ENCODE measurements around the gene SLC10A7. TPM values are rescaled to one million over a fixed set of nuclear protein-coding genes. Genes with fewer than 3 reads are reported as not detected.

The SLC10A7 gene
- total and polyA plus RNA-seq, 7 experiments from 2014 or later: 7.9 to 26.8 (median 15.0) TPM

DNA sequence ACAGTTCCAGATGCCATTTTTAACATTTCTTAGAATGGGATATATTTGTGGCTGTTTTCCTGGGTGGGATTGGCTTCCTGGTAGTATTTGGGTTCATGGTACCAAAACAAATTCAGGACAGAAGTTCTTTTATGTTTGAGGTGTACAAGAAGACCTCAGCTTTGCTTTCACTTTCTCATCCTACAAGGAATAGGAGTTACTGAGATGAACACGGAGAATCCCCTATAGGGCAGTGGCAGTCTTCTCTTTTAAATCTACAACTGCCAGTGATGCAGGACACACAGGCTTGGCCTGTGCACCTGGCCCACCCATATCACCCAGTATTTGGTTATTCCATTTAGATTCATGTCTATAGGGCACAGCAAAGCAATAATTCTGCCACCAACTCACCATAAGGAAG is 35.2 kb downstream of the SLC10A7 start:
- peak; percentile 20 for ATAC-seq
- Histone ChIP-seq H3K27ac (ENCODE audit: low read depth, low read length) (no peak overlapping the region), H3K27me3 (ENCODE audit: control insufficient read depth in 2 of 2, insufficient read depth in 2 of 2, low read length in 2 of 2) (no peaks in the 10 kb centered on the region), H3K4me1 (ENCODE audit: control insufficient read depth in 2 of 2, insufficient read depth in 2 of 2, low read length in 2 of 2) (peaks cover 0 to 5% of the 10 kb centered on the region in 2 donors), H3K9me3 (ENCODE audit: control insufficient read depth in 2 of 3, low read length in 3 of 3) (peaks cover 0 to 3% (median 0%) of the 10 kb centered on the region in 3 experiments), H3K36me3 (ENCODE audit: control insufficient read depth in 2 of 3, insufficient read depth in 3 of 3, low read length in 3 of 3) (no peaks in the 10 kb centered on the region), H3K4me3 (ENCODE audit: low read length) (no peak overlapping the region)
- ChIA-PET CTCF (interaction anchor here (0.6 kb wide), 1 partner anchor 10 kb away, joined by 3 read pairs; no protein-coding TSS in a partner anchor), POLR2A (no interaction called here)
- Mint-ChIP-seq H3K9me3 (peaks cover 7 to 36% (median 24%) of the 10 kb centered on the region in 11 donors), H3K27ac (peak overlapping the region in 2 of 9 donors; percentile 2 to 40), H3K36me3 (peaks cover 11 to 68% (median 65%) of the 10 kb centered on the region in 5 donors), H3K4me1 (peaks cover 12 to 52% (median 36%) of the 10 kb centered on the region in 7 donors), H3K27me3 (no peaks in the 10 kb centered on the region), H3K4me3 (peak overlapping the region in 3 of 10 donors; percentile 11 to 39 (median 14))
- DNase-seq: no peak
- intact Hi-C loops (cut with micrococcal nuclease): no loop called here

DNA sequence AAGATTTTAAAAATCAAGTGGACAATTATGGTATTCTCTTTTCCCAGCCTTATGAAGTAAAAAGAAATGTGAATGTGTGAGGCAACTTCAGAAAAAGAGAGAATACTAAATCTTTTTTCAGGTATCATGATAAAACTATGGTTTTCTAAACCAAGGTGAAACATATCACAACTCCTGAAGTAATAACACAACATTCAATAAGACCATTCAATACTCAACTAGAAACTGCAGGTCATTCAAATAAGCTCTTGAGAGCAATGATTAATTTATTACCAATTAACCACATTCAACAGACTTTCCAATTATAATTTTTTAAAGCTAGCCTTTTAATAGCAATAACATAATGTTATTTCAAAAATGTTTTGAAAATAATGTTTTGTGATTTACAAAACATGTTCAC is 35.8 kb downstream of the SLC10A7 start:
- no peaks in the 10 kb centered on the region for H3K27me3 Mint-ChIP-seq
- Histone ChIP-seq H3K9me3 (ENCODE audit: control insufficient read depth in 2 of 3, low read length in 3 of 3) (peaks cover 0 to 3% (median 0%) of the 10 kb centered on the region in 3 experiments), H3K4me1 (ENCODE audit: control insufficient read depth in 2 of 2, insufficient read depth in 2 of 2, low read length in 2 of 2) (peaks cover 0 to 5% of the 10 kb centered on the region in 2 donors), H3K27me3 (ENCODE audit: control insufficient read depth in 2 of 2, insufficient read depth in 2 of 2, low read length in 2 of 2) (no peaks in the 10 kb centered on the region), H3K4me3 (ENCODE audit: low read length) (no peak overlapping the region), H3K27ac (ENCODE audit: low read depth, low read length) (no peak overlapping the region), H3K36me3 (ENCODE audit: control insufficient read depth in 2 of 3, insufficient read depth in 3 of 3, low read length in 3 of 3) (no peaks in the 10 kb centered on the region)
- peaks cover 7 to 38% (median 23%) of the 10 kb centered on the region in 11 donors for H3K9me3 Mint-ChIP-seq
- H3K27ac Mint-ChIP-seq: no peak overlapping the region
- ChIA-PET CTCF (interaction anchor here (0.6 kb wide), 1 partner anchor 9 kb away, joined by 3 read pairs; no protein-coding TSS in a partner anchor), POLR2A (no interaction called here)
- ATAC-seq (no peak), DNase-seq (no peak)
- H3K36me3 Mint-ChIP-seq: peaks cover 11 to 68% (median 61%) of the 10 kb centered on the region in 5 donors
- peaks cover 12 to 46% (median 31%) of the 10 kb centered on the region in 7 donors for H3K4me1 Mint-ChIP-seq
- intact Hi-C loops (cut with micrococcal nuclease): no loop called here
- H3K4me3 Mint-ChIP-seq: no peak overlapping the region

DNA sequence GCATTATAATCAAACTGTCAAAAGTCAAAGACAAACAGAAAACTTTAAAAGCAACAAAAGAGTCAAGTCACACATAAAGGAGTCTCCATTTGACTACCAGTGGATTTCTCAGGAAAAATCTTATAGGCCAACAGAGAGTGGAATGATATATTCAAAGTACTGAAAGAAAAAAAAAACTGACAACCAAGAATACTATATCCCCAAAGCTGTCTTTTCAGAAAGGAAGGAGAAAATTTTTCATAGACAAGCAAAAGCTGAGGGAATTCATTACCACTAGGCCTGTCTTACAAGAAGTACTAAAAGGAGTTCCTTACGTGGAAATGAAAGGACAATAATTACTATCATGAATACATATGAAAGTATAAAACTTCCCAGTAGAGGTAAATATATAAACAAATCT is 39.0 kb downstream of the SLC10A7 start:
- H3K4me1 ChIP-seq (ENCODE audit: control insufficient read depth in 2 of 2, insufficient read depth in 2 of 2, low read length in 2 of 2): peaks cover 0 to 5% of the 10 kb centered on the region in 2 donors
- POLR2A ChIA-PET: no interaction called here
- no peaks in the 10 kb centered on the region for H3K27me3 Mint-ChIP-seq
- no peak for ATAC-seq
- H3K27me3 ChIP-seq (ENCODE audit: control insufficient read depth in 2 of 2, insufficient read depth in 2 of 2, low read length in 2 of 2): no peaks in the 10 kb centered on the region
- H3K27ac ChIP-seq (ENCODE audit: low read depth, low read length): no peak overlapping the region
- H3K27ac Mint-ChIP-seq: no peak overlapping the region
- H3K36me3 ChIP-seq (ENCODE audit: control insufficient read depth in 2 of 3, insufficient read depth in 3 of 3, low read length in 3 of 3): no peaks in the 10 kb centered on the region
- H3K4me3 ChIP-seq (ENCODE audit: low read length): no peak overlapping the region
- H3K36me3 Mint-ChIP-seq: peaks cover 11 to 82% (median 69%) of the 10 kb centered on the region in 5 donors
- peaks cover 0 to 3% (median 0%) of the 10 kb centered on the region in 3 experiments for H3K9me3 ChIP-seq (ENCODE audit: control insufficient read depth in 2 of 3, low read length in 3 of 3)
- H3K9me3 Mint-ChIP-seq: peaks cover 8 to 46% (median 25%) of the 10 kb centered on the region in 11 donors
- intact Hi-C loops (cut with micrococcal nuclease): no loop called here
- no peak for DNase-seq
- H3K4me1 Mint-ChIP-seq: peaks cover 0 to 27% (median 16%) of the 10 kb centered on the region in 7 donors
- no peak overlapping the region for H3K4me3 Mint-ChIP-seq
- CTCF ChIA-PET: interaction anchor here (1.6 kb wide), 1 partner anchor 11 kb away, joined by 5 read pairs; no protein-coding TSS in a partner anchor

DNA sequence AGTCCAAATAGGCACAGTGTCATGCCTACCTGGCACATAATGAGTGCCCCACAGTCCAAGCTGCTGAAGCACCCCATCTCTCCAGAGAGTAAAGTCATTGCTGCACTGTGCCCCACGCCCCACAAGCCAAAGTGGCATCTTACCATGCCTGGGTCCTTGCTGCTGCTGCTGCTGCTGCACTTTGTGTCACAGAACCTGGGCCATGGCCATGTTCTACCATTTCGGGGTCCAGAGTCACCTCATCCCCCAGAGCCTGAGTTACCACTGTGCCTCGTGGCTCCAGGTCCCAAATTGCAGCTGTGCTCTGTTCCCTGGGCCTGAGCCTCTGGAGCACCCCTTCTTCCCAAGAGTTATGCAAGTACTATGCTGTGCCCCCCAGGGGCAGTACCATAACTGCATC is 40.5 kb downstream of the SLC10A7 start:
- Histone ChIP-seq H3K4me3 (ENCODE audit: low read length) (no peak overlapping the region), H3K27ac (ENCODE audit: low read depth, low read length) (no peak overlapping the region), H3K36me3 (ENCODE audit: control insufficient read depth in 2 of 3, insufficient read depth in 3 of 3, low read length in 3 of 3) (no peaks in the 10 kb centered on the region), H3K9me3 (ENCODE audit: control insufficient read depth in 2 of 3, low read length in 3 of 3) (peaks cover 0 to 3% (median 0%) of the 10 kb centered on the region in 3 experiments), H3K27me3 (ENCODE audit: control insufficient read depth in 2 of 2, insufficient read depth in 2 of 2, low read length in 2 of 2) (no peaks in the 10 kb centered on the region), H3K4me1 (ENCODE audit: control insufficient read depth in 2 of 2, insufficient read depth in 2 of 2, low read length in 2 of 2) (no peaks in the 10 kb centered on the region)
- POLR2A ChIA-PET: no interaction called here
- DNase-seq (no peak), ATAC-seq (no peak)
- no peak overlapping the region for H3K4me3 Mint-ChIP-seq
- intact Hi-C loops (cut with micrococcal nuclease): no loop called here
- no peak overlapping the region for H3K27ac Mint-ChIP-seq
- peaks cover 11 to 73% (median 56%) of the 10 kb centered on the region in 5 donors for H3K36me3 Mint-ChIP-seq
- peaks cover 0 to 14% (median 8%) of the 10 kb centered on the region in 7 donors for H3K4me1 Mint-ChIP-seq
- CTCF ChIA-PET: no interaction called here
- no peaks in the 10 kb centered on the region for H3K27me3 Mint-ChIP-seq
- peaks cover 8 to 46% (median 25%) of the 10 kb centered on the region in 11 donors for H3K9me3 Mint-ChIP-seq

DNA sequence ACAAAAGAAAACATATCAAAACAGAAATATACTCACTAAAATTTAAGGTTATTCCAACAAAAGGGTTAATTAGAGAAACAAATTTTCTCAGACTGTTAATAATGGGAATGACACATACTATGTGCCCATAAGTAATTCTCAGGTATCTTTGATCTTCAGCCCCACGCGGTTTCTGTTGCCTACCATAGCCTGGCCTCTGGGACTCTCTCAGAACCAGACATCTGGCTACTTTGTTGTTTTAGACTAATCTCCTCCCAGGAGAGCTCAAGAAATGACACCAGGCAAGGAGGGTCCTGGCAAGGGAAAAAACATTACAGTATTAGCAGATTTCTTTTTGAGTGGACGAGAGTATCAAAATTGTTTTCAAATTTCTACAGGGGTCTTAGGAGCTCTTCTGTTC is 43.7 kb downstream of the SLC10A7 start:
- Histone ChIP-seq H3K27me3 (ENCODE audit: control insufficient read depth in 2 of 2, insufficient read depth in 2 of 2, low read length in 2 of 2) (no peaks in the 10 kb centered on the region), H3K9me3 (ENCODE audit: control insufficient read depth in 2 of 3, low read length in 3 of 3) (peaks cover 0 to 2% (median 0%) of the 10 kb centered on the region in 3 experiments), H3K4me1 (ENCODE audit: control insufficient read depth in 2 of 2, insufficient read depth in 2 of 2, low read length in 2 of 2) (no peaks in the 10 kb centered on the region), H3K27ac (ENCODE audit: low read depth, low read length) (no peak overlapping the region), H3K36me3 (ENCODE audit: control insufficient read depth in 2 of 3, insufficient read depth in 3 of 3, low read length in 3 of 3) (no peaks in the 10 kb centered on the region), H3K4me3 (ENCODE audit: low read length) (no peak overlapping the region)
- intact Hi-C loops (cut with micrococcal nuclease): no loop called here
- Mint-ChIP-seq H3K27ac (no peak overlapping the region), H3K4me1 (peaks cover 3 to 14% (median 8%) of the 10 kb centered on the region in 7 donors), H3K27me3 (no peaks in the 10 kb centered on the region), H3K36me3 (peaks cover 5 to 50% (median 35%) of the 10 kb centered on the region in 5 donors), H3K9me3 (peaks cover 2 to 26% (median 14%) of the 10 kb centered on the region in 11 donors), H3K4me3 (no peak overlapping the region)
- CTCF ChIA-PET: no interaction called here
- DNase-seq (no peak), ATAC-seq (no peak)
- POLR2A ChIA-PET: no interaction called here

DNA sequence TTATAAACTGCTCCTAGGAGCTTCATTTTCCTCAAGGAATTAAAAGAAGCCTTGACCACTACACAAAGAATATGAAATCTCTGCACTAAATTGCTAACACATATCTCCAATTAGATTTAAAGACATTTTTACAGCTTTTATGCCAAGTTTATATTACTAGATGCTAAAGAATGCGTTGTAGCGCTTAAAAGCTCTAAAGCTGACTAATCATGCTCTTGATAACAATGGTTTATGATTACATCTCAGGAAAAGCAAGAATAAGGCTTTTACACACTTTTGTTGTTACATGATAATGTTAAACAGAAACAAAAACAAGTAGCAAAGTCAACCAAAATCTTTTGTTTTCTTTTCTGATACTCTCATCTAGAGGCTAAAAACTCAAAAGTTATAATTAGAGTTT is 44.7 kb downstream of the SLC10A7 start:
- no peaks in the 10 kb centered on the region for H3K4me1 ChIP-seq (ENCODE audit: control insufficient read depth in 2 of 2, insufficient read depth in 2 of 2, low read length in 2 of 2)
- Mint-ChIP-seq H3K27me3 (no peaks in the 10 kb centered on the region), H3K4me3 (no peak overlapping the region), H3K36me3 (peaks cover 5 to 44% (median 28%) of the 10 kb centered on the region in 5 donors), H3K4me1 (peaks cover 3 to 14% (median 8%) of the 10 kb centered on the region in 7 donors), H3K27ac (no peak overlapping the region), H3K9me3 (peaks cover 2 to 16% (median 6%) of the 10 kb centered on the region in 11 donors)
- H3K4me3 ChIP-seq (ENCODE audit: low read length): no peak overlapping the region
- no peaks in the 10 kb centered on the region for H3K36me3 ChIP-seq (ENCODE audit: control insufficient read depth in 2 of 3, insufficient read depth in 3 of 3, low read length in 3 of 3)
- intact Hi-C loops (cut with micrococcal nuclease): no loop called here
- no peak for DNase-seq
- no peaks in the 10 kb centered on the region for H3K9me3 ChIP-seq (ENCODE audit: control insufficient read depth in 2 of 3, low read length in 3 of 3)
- CTCF ChIA-PET: interaction anchor here (0.6 kb wide), 1 partner anchor 9 kb away, joined by 3 read pairs; no protein-coding TSS in a partner anchor
- no peaks in the 10 kb centered on the region for H3K27me3 ChIP-seq (ENCODE audit: control insufficient read depth in 2 of 2, insufficient read depth in 2 of 2, low read length in 2 of 2)
- no peak for ATAC-seq
- H3K27ac ChIP-seq (ENCODE audit: low read depth, low read length): no peak overlapping the region
- POLR2A ChIA-PET: no interaction called here

DNA sequence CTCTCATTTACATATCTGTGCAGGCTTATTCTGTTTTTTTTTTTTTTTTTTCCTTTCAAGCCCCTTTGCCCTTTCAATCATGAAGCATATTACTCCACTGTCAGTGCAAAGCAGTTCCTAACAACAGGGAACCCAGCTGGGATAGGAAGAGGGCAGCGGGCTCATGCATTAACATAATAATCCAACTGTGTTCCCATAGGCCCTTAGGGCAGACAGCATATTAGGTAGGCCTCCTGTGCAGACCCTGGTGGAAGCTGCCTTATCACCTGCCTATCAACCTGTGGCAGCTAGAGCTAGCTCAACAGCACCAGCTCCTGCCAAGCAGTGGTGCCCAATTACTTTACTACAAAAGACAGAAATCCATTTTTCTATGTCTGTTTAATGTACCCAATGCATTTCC is 49.3 kb downstream of the SLC10A7 start:
- Mint-ChIP-seq H3K9me3 (no peaks in the 10 kb centered on the region), H3K27ac (no peak overlapping the region), H3K27me3 (no peaks in the 10 kb centered on the region), H3K4me1 (peaks cover 0 to 11% (median 5%) of the 10 kb centered on the region in 7 donors), H3K4me3 (no peak overlapping the region), H3K36me3 (peaks cover 5 to 30% (median 9%) of the 10 kb centered on the region in 5 donors)
- H3K4me1 ChIP-seq (ENCODE audit: control insufficient read depth in 2 of 2, insufficient read depth in 2 of 2, low read length in 2 of 2): no peaks in the 10 kb centered on the region
- no peak overlapping the region for H3K27ac ChIP-seq (ENCODE audit: low read depth, low read length)
- ChIA-PET CTCF (interaction anchor here (0.6 kb wide), 1 partner anchor 17 kb away, joined by 3 read pairs; no protein-coding TSS in a partner anchor), POLR2A (no interaction called here)
- H3K9me3 ChIP-seq (ENCODE audit: control insufficient read depth in 2 of 3, low read length in 3 of 3): no peaks in the 10 kb centered on the region
- no peak overlapping the region for H3K4me3 ChIP-seq (ENCODE audit: low read length)
- intact Hi-C loops (cut with micrococcal nuclease): no loop called here
- H3K27me3 ChIP-seq (ENCODE audit: control insufficient read depth in 2 of 2, insufficient read depth in 2 of 2, low read length in 2 of 2): no peaks in the 10 kb centered on the region
- H3K36me3 ChIP-seq (ENCODE audit: control insufficient read depth in 2 of 3, insufficient read depth in 3 of 3, low read length in 3 of 3): no peaks in the 10 kb centered on the region
- no peak for DNase-seq
- no peak for ATAC-seq

Data from naive thymus-derived CD4-positive, alpha-beta T cell (primary cell).